ENCODE data around the gene KIF9. TPM values are rescaled to one million over a fixed set of nuclear protein-coding genes. Genes with fewer than 3 reads are reported as not detected.

Gene KIF9
- total and polyA plus RNA-seq, 11 donors, result 5.2 to 19.2 (median 8.7) TPM

GRCh38 chr3:47296562-47297302 is 14.1 kb upstream of the KIF9 start:
- ATAC-seq (peak in 3 of 4 donors; percentile 22 to 38 (median 24)), DNase-seq (no peak)
- intact Hi-C loops (cut with DNase I), result no loop called here
- Histone ChIP-seq H3K27me3 (no peaks in the 10 kb centered on the region), H3K9me3 (no peaks in the 10 kb centered on the region), H3K27ac (peak overlapping the region in 1 of 12 donors; percentile 48), H3K4me1 (peaks cover 0 to 51% (median 6%) of the 10 kb centered on the region in 12 donors), H3K36me3 (peaks cover 0 to 12% (median 2%) of the 10 kb centered on the region in 9 donors), H3K4me3 (no peak overlapping the region)
- WGBS, 4 donors, result 82 to 89% (median 89%) methylated on average over 2 of the region's 2 CpGs
- TF ChIP-seq POLR2A (IDR thresholded peaks at IDR 0.05) (no peak), CTCF (IDR thresholded peaks at IDR 0.05) (no peak)

GRCh38 chr3:47295976-47296375 is 13.4 kb upstream of the KIF9 start:
- H3K27ac ChIP-seq, result no peak overlapping the region
- H3K4me3 ChIP-seq, result no peak overlapping the region
- H3K4me1 ChIP-seq, result peaks cover 0 to 58% (median 6%) of the 10 kb centered on the region in 12 donors
- 86 to 97% (median 92%) methylated on average over 6 of the region's 6 CpGs for WGBS, 4 donors
- intact Hi-C loops (cut with DNase I), result no loop called here
- H3K36me3 ChIP-seq, result peaks cover 0 to 11% (median 4%) of the 10 kb centered on the region in 9 donors
- no peak for ATAC-seq
- TF ChIP-seq CTCF (IDR thresholded peaks at IDR 0.05) (no peak), POLR2A (IDR thresholded peaks at IDR 0.05) (no peak)
- H3K27me3 ChIP-seq, result no peaks in the 10 kb centered on the region
- DNase-seq, result no peak
- H3K9me3 ChIP-seq, result no peaks in the 10 kb centered on the region

- Histone ChIP-seq H3K4me3 (no peak overlapping the region), H3K4me1 (peaks cover 0 to 58% (median 6%) of the 10 kb centered on the region in 12 donors), H3K36me3 (peaks cover 0 to 16% (median 8%) of the 10 kb centered on the region in 9 donors), H3K9me3 (no peaks in the 10 kb centered on the region), H3K27me3 (no peaks in the 10 kb centered on the region), H3K27ac (no peak overlapping the region)
- DNase-seq, result no peak
- no peak for TF ChIP-seq CTCF (IDR thresholded peaks at IDR 0.05)
- TF ChIP-seq POLR2A (IDR thresholded peaks at IDR 0.05), result no peak
- intact Hi-C loops (cut with DNase I), result no loop called here
- no peak for ATAC-seq
- 89 to 93% (median 92%) methylated on average over 2 of the region's 2 CpGs for WGBS, 4 donors
These were observed 12.7 kb upstream of the KIF9 start for GRCh38 chr3:47295322-47295721.

GRCh38 chr3:47294392-47294791 is 11.8 kb upstream of the KIF9 start:
- DNase-seq, result no peak
- ATAC-seq, result no peak

More at GRCh38 chr3:47294392-47294791, 11.8 kb upstream of the KIF9 start:
- Histone ChIP-seq H3K9me3 (no peaks in the 10 kb centered on the region), H3K4me3 (no peak overlapping the region), H3K27me3 (no peaks in the 10 kb centered on the region), H3K36me3 (peaks cover 0 to 23% (median 16%) of the 10 kb centered on the region in 9 donors), H3K4me1 (peaks cover 0 to 57% (median 6%) of the 10 kb centered on the region in 12 donors), H3K27ac (no peak overlapping the region)
- TF ChIP-seq POLR2A (IDR thresholded peaks at IDR 0.05), result no peak
- no peak for TF ChIP-seq CTCF (IDR thresholded peaks at IDR 0.05)
- intact Hi-C loops (cut with DNase I), result no loop called here
- 78 to 89% (median 86%) methylated on average over 3 of the region's 3 CpGs for WGBS, 4 donors
